GM21447 (cell line): ENCODE measurements around the gene MRPL58.
A peak's percentile ranks its signal among the peaks of the same experiment; 100 is the strongest.
"Not testable (repeated sequence)": the region's sequence is repeated elsewhere in the genome, so short reads cannot be mapped to it uniquely, and the experiment has no call there.

Source experiments
- ATAC-seq: cut with Tn5 transposase; IDR thresholded peaks from one replicate; pipeline ENCODE4 v1.9.1; 2021; ENCODE audit not compliant: unreplicated experiment

MRPL58 gene

DNA sequence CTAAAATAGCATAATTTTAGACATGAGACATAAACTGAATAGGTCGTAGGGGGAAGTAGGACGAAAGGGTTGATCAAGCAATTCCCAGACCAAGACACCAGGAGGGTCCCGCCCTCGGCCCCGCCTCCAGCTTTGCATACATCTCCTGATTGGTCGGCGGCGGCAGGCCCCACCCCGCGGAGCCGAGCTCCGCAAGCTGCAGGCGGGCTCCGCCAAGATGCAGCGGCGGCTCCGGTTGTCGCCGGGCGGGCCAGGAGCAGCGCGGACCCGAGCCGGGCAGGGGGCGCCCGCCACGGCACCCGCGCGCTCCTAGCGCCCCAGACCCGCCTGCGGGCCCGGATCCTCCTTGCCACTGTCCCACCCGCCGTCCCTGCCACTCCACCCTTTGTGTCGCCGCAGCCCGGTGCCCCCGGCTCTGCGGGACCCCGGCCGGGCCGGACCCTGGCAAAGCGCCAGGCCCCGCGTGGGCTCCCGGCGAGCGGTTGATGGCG, 25.0 kb upstream of the MRPL58 start, which contains the start of gene CDR2L:
Gene CDR2L, plus strand, starts transcription at position 215 of the 491 bp plus-strand sequence. CDS start 412 bp downstream, outside the sequence.
- ATAC-seq, result peak; percentile 98

DNA sequence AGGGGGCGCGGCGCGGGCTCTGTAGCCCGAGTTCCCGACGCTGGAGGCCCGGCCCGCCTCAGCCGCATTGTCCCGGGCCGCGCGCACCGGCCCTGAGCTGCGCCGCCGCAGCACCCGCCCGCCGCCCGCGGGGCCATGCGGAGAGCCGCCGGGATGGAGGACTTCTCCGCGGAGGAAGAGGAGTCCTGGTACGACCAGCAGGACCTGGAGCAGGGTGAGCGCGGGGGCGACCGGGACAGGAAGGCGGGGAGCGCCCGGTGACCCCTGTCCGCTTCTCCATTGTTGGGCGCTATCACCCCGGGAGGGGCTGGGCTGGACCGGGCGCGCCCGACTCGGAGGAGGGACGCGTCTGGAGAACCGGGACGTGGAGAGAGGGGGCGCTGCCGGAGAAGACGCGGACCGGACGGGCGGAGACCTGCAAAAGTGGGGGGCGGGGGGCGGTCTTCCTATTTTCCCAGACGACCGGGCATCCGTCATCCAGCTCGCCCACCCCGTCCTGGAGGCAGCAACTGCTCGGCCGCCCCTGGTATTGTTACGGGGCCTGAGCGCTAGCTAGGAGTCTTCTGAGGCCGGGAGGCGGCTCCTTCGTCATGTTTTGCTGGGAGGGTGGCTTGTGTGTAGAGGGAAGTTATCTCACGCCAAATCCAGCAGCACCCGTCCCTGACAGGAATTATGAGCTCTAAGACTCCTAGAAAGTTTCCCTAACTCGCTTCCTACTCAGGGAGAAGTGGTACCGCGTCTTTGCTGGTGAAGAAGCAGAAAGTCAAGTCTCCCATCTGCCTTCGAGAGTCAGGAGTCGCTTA, 24.4 kb upstream of the MRPL58 start:
- peak; percentile 25 for ATAC-seq

DNA sequence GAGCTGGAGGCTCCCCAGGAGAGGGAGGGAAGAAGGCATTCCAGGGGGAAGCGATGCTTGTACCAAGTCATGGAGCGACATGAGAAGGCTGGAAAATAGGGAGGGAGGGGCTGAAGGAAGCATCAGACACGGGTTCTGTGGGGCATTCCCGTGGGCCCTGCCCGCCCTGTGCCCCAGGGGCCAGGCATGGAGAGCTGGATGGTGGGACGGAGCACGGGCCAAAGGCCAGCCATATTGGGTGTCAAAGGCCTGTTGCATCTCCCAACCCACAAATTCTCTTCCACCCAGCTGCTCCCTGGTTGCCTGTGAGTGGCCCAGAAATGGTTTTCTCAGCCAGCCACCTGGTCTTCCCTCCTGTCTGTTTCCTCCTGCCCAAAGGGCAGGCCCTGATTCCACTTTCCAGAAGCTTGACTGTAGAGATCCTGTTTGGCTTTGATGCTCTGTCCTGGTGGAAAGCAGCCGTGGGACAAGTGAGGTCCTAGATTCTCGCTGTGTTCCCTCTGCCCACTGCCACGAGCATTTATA, 21.8 kb upstream of the MRPL58 start:
- no peak for ATAC-seq

DNA sequence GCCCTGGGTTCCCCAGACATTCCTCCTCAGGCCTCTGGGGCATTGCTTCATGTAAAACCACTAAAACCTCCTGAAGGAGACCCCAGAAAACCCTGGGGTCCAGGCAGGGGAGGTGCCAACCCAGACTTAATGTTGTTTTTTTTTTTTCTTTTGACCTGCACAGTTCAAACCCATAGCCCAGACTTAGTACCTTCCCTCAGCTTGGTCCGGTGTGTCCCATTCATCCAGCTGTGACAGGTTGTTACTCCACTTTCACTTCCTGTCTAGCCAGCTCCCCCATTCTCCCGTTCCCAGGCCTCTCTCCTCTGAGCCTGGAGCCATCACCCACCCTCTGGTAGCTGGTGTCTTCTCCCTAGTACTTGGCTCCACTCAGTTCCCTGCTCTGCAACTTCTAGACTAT, 20.2 kb upstream of the MRPL58 start:
- ATAC-seq, result no peak

DNA sequence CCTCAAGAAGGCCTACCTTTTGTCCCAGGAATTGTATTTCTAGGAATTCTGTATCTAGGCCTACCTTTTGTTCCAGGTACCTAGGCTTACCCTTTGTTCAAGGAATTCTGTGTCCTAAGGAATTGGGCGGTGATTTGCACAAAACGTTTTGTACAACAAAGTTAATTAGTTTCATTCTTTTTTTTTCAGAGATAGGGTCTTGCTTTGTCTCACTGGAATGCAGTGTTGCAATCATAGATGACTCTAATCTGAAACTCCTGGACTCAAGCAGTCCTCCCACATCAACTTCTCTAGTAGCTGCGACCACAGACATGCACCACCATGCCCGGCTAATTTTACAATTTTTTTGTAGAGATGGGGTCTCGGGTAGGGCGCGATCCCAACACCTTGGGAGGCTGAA, 18.0 kb upstream of the MRPL58 start:
- no peak for ATAC-seq

DNA sequence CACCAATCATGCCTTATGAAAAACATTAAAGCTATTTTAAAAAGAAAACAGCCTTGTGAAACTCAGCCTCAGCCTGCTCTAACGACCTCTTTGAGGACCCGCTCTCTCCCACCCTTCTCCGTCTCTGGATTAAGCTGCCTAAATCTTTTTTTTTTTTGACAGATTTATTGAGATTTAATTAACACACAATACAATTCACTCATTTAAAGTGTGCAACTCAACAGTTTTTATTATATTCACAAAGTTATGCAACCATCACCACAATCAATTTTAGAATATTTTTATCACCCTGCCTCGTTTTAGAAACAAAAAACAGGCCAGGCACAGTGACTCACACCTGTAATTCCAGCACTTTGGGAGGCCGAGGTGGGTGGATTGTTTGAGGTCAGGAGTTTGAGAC, 16.6 kb upstream of the MRPL58 start:
- no peak for ATAC-seq

DNA sequence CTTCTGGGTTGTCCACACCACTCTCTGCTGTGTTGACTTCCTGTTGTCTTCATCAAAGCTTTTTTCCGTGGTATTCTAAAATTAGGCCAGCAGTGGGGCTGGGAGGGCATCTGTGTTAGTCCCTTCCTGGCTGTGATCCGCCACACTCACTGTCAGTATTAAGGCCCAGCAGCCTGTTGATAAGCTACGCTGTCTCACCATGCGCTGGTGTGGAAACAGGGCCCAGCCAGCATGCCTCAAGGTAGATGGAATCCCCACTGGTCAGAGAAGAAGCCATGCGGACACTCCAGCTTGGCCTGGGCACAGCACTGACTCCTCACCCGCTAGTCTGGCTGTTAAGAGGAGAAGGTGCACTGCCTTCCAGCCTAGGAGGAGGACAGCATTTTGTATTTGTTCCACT, 13.7 kb upstream of the MRPL58 start:
- ATAC-seq, result no peak

DNA sequence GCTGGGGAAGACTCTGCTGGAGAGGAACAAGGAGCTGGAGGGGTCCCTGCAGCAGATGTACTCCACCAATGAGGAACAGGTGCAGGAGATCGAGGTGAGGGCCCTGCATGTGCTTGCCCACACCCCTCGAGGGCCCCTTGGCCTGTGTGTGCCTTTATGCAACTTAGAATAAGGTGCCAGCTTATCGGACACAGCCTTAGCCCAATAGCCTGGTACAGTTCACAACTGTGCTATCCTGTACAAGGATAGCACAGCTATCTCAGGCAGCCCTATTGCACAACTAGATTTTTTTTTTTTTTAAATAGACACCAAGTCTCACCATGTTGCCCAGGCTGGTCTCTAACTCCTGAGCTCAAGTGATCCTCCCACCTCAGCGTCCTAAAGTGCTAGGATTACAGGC, 12.9 kb upstream of the MRPL58 start:
- ATAC-seq, result no peak

DNA sequence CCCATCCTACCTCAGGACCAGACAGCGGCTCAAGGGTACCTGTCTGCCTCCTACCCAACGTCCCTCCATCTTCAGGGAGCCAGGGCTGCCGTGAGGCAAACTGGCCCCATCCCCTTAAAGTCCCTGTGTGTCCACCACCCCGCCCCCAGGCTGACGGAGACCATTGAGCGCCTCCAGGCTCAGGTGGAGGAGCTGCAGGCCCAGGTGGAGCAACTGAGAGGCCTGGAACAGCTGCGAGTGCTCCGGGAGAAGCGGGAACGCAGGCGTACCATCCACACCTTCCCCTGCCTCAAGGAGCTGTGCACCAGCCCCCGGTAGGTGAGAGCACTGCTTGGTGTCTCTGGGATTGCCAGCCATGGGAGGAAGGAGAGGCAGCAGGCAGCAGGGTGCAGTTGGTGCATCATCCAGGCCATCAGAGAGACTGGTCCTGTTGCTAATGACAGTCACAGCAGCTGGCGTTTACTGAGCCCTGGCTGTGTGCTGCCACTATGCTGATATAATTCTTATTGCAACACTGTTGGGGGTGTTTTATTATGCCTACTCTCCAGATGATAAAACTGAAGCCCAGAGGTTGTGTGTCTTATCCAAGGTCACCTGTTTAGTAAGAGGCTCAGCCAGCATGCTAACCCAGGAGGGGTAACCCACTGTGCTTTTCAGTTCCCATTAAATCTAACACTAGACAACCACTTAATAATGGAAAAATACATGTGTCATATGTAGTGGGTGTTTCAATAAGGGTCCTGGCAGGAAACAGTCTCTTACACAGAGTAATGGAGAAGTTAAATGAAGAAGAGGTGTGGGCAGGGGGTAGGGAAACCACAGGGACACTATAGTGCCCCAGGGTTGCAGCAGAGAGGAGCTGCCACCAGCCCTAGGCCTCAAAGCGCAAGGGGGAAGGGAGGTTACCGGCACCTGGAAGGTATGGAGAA, 10.3 kb upstream of the MRPL58 start:
- ATAC-seq, result no peak

DNA sequence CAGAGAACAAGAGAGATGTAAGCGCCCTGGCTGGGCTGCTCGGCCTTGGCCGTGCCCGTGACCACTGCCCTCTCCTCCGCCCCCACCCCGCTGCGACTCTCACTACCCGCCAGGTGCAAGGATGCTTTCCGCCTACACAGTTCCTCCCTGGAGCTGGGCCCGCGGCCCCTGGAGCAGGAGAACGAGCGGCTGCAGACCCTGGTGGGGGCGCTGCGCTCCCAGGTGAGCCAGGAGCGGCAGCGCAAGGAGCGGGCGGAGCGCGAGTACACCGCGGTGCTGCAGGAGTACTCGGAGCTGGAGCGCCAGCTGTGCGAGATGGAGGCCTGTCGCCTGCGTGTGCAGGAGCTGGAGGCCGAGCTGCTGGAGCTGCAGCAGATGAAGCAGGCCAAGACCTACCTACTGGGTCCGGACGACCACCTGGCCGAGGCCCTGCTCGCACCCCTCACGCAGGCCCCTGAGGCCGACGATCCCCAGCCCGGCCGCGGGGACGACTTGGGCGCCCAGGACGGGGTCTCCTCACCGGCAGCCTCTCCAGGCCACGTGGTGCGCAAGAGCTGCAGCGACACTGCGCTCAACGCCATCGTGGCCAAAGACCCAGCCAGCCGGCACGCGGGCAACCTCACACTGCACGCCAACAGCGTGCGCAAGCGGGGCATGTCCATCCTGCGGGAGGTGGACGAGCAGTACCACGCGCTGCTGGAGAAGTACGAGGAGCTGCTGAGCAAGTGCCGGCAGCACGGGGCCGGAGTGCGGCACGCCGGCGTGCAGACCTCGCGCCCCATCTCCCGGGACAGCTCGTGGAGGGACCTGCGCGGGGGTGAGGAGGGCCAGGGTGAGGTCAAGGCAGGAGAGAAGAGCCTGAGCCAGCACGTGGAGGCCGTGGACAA, 9.2 kb upstream of the MRPL58 start:
- ATAC-seq, result no peak

DNA sequence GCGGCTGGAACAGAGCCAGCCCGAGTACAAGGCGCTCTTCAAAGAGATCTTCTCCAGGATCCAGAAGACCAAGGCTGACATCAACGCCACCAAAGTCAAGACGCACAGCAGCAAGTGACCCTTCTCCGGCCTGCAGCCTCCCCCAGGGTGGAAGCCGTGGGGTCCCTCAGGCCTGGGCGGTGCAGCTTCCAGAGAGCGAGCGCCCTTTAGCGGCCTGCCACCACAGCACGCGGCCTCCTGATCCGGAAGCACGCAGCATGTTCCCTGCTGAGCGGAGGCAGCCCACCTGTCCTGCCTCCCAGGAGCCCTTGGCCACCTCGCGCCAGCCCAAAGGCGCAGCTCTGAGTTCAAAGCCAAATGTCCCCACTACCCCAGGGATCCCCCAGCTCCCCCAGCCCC, 8.5 kb upstream of the MRPL58 start:
- no peak for ATAC-seq

DNA sequence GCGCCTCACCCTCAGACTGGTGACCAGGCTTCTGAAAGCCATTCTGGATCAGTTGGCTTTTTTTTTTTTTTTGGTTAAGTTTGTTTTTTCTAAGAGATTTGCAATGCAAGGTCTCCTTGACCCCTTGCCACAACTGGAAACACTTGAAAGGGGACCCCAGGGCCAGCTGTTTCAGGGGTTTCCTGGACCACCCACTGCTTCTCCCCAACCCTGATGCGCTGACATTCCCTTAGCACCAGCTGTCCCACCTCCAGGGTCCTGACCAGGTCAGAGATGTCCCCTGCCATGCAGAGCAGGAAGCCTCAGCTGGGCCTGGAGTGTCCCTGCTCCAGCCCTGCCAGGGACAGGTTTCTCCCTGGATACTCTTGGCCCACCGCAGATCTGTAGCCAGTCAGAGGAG, 8.1 kb upstream of the MRPL58 start:
- ATAC-seq, result no peak

DNA sequence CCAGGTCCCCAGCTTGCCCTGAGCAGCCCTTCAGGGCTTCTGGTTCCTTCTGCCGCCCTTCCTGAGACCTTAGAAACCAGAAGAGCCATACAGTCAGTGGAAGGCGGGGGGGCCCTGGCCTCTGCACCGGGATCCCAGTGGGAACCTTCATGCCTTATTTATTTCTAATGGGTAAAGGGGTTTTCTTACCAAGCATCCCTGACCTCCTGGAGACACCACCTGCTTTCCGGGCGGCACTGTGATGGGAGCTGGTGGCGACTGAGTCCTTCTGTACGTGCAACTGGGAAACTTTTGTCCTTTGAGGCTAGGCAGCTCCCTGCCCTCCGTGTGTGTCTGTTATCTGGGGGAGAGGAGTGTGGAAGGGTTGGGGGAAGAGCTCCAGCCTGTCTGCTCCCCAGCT, 7.2 kb upstream of the MRPL58 start:
- no peak for ATAC-seq

DNA sequence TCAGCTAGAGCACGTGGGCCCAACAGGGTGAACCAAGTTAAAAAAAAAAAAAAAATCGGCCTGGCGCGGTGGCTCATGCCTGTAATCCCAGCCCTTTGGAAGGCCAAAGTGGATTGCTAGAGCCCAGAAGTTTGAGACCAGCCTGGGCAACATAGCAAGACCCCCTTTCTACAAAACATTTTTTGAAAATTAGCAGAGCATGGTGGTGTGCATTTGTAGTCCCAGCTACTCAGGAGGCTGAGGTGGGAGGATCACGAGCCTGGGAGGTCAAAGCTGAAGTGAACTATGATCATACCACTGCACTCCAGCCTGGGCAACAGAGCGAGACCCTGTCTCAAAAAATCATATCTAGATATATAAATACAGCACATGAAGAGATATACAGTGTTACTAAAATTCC, 6.4 kb upstream of the MRPL58 start:
- ATAC-seq, result not testable (repeated sequence)

DNA sequence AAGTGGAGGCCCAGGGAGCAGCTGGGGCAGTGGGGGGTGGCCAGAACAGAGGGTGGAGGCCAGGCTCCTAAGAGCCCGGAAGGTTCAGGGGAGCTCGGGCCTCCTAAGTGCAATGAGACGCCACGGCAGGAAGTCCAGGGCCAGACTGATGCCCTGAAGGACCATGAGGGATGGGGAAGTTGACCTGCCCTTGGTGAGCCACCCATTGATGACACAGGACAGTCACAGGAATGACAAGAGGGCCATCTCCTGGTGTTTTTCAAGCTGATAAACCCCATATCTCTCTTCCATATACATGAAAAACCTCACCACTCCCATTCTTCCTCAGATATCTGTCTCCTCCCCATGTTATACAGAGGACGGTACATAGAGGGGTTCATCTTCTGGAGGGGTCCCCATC, 5.8 kb upstream of the MRPL58 start:
- no peak for ATAC-seq

DNA sequence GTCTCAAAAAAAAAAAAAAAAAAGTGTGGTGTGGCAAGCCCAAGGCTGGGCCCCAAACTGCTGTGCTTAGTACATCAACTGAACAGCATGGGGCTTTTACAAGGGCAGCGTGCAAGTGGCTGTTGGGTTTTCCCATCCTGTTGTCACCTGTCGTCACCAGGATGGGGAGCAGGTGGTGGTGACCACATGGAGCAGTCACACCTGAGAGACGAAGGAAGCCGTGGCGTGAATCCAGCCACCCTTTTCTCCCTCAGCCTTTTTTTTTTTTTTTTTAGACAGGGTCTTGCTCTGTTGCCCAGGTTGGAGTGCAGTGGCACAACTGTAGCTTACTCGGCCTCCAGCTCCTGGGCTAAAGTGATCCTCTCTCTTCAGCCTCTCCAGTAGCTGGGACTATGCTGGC, 4.1 kb upstream of the MRPL58 start:
- ATAC-seq, result no peak

DNA sequence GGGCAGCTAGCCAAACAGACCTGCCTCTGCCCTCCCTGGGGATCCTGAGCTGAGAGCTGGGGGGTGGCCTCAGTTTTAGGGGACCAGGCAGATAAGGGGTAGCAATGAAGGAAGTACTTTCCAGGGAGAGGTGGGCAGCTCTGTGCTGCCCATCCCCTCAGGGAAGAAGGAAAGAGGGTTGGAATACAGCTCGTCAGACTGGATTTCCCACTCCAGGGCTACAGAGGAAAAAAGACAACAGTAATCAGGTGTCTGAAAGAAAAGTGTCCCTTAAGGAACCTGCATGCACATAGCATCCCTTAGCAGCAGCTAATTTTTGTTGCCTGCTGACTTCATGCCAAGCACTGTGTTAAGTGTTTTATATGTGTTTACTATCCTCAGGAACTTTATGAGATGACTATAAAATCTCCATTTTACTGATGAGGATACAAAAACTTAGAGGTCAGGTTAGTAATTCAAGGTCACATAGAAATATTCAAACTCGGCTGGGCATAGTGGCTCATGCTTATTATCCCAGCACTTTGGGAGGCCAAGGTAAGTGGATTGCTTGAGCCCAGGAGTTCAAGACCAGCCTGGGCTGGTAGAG, 3.2 kb upstream of the MRPL58 start:
- ATAC-seq, result no peak

DNA sequence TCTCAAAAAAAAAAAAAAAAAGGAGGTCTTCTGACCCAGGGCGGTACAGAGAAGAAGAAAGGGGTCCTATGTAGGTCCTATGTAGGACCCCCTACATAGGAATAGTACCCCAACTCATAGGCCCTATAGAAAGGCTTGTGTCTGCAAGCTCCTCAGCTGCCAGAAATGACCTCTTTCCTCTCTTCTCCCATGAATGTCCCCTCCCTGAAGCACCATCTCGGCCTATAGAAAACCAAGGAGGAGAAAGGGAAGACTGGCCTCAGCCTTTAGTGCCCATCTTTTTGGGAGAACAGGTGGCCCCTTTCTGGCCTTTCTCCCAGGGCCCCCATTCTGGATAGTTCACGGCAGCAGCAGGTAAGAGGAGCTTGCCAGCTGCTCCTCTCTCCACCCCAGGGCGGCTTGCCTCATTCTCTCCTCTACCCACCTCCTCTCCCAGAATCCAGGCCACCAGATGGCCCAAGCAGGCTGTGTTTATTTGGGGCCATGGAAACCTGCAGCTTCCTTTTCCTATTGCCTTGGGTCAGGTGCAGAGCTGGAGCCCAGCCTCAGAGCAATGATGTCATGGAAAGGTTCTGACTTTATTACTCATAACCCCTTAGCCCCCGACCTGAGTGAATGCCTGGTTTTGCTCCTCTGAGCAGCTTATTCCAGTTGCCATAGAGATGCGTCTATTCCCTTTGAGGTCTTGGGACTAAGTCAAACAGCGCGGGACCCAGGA, 1.6 kb upstream of the MRPL58 start:
- no peak for ATAC-seq

DNA sequence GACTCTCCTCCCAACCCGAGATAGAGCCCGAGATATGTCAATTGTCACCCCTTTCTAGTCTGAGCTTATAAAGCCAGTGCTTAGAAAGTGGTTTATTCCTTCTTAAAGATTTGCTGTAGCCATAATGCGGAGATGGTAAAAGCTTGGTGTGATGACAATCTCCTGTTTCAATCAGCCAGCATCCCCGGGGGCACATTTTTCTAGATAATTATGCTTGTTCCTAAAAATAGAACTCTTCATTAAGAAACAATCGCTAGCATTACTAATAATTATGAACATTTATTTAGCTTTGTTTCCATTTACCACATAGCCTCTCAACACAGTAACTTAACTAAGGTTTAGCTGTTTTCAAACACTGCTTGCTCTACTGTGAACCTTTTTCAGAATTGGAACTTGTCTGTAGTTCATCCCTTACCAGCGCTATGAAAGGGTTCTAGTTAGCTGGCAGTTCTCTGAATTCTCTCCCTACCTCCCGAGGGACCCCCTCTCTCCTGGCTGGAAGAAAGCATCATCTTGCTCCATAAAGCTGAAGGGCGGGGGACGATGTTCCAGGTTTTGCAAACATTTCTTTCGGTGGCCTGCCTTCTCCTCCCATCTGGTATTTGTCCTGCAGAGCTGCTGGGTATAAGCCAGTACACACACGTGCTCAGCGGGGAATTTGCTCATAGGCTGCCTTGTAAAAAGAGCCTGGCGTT, 922 bp upstream of the MRPL58 start:
- ATAC-seq, result no peak
